HG03025 (cell line): Measurements from ENCODE around the gene PLOD1.
A peak's percentile ranks its signal among the peaks of the same experiment; 100 is the strongest.
"Not testable (repeated sequence)": the region's sequence is repeated elsewhere in the genome, so short reads cannot be mapped to it uniquely, and the experiment has no call there.

Experiments
- ATAC-seq: cut with Tn5 transposase; IDR thresholded peaks from one replicate; pipeline ENCODE4 v1.9.1; 2021; ENCODE audit warnings: mild to moderate bottlenecking, moderate library complexity; ENCODE audit not compliant: unreplicated experiment, low FRiP score

PLOD1 gene

DNA sequence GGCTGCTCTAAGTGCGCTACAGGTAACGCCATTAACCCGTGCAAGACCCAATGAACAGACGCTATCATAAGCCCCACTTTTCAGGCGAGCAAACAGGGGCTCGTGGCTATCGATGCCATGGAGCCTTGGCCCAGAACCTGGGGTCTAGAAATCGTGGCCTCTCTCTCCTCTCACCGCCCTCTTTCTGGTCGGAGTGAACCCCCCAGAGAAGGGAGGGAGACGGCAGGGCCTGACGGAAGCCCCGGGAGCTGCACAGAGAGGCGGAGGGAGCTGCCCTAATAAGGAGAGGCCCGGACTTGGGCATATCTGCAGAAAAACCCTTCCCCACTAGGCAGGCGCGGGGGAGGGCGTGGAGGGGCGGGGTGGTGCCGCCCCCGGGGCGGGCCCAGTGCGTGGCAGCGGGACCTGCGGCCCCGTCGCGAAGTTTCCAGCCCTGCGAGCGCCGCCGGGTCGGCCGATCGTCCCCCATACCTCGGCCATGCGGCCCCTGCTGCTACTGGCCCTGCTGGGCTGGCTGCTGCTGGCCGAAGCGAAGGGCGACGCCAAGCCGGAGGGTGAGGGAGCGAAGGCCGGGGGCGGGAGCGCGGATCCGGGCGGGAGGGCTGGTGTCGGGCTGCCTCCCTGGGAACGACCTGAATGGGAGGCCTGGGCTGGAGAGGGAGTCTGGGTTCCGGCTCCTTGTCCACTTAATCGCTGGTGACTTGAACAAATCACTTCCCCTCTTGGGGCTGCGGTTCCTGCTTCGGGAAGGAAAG is at the start of gene PLOD1:
Gene PLOD1, plus strand, starts transcription at position 416 of the 755 bp plus-strand sequence. Its CDS starts 63 bp downstream, at position 479.
- peak; percentile 76 for ATAC-seq

DNA sequence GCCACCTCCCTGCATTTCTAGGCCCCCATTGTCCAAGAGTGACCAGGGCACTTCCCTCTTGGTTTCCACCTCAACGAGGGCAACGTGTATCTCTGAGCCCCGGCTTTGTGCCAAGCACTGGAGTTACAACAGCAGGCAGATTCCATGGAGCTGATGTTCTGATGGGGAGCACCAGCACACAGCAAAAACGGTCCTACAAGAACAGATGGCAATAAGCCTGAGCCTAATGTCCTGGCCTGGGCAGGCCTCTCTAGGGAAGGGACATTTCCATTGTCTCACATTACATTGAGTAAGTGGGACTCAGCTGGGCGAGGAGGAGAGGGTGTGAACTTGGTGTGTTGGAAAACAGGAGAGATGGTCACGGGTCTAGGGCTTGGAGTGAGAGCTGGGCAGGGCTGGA is 48.6 kb upstream of the PLOD1 start:
- no peak for ATAC-seq

- no peak for ATAC-seq
Observed at GRCh38 chr1:11886986-11887665, 47.4 kb upstream of the PLOD1 start.

DNA sequence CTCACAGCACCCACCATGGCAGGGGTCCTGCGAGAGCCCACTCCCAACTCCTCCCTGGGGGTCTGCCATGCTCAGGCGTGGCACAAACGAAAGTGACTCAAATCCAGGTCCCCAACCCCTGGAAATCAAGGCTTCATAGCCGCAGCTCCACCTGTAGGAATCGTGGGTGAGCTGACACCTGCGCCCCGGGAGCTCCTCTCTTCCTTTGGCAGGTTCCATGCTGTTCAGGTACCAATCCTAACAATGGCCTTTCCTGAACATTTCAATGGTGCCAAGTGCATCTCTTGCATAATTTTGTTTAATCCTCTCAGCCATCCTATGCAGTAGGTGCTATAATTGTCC is 46.9 kb upstream of the PLOD1 start:
- no peak for ATAC-seq

- ATAC-seq: no peak
Observed at GRCh38 chr1:11888206-11888876, 46.2 kb upstream of the PLOD1 start.

DNA sequence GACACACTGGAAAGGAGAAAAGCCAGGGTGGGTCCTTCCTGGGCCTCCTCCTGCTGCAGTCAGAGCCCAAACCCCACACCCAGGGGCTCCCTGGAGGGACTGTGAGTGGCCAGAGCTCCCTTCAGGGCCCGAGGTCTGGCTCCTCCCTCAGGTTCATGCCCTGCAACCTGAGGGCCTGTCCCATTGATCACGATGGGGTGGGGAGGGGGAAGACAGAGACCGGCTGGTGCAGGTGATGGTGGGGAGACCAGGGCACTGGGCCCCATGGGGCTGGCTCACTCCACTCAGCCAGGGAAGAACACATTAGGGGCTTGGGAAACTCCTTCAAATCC is 45.7 kb upstream of the PLOD1 start:
- ATAC-seq: no peak

DNA sequence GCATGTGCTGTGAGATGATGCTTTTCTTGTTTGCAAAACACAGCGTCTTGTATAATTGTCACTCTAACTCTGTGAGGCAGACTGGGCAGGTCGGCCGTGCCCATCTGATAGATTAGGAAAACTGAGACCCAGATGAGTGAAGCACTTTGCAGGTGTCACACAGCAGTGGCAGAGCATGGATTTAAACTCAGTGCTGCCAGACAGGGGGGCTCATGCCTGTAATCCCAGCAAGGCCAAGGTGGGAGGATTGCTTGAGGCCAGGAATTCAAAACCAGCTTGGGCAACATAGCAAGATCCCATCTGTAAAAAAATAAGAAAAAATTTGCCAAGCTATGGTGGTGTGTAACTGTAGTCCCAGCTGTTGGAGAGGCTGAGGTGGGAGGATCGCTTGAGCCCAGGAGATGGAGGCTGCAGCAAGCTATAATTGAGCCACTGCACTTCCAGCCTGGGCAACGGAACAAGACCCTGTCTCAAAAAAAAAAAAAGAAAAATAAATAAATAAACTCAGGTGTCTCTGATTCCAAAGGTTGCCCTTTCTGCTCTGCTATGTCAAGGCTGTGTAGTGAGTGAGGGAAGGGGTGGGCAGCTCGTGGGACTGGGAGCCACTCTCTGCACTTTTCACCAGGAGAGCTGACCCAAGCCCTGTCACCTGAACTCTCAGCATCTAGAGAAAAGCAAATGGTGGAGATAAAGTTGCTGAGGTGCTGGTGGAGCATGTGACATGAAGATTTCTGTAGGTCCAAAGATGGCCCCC is 42.9 kb upstream of the PLOD1 start:
- no peak for ATAC-seq

DNA sequence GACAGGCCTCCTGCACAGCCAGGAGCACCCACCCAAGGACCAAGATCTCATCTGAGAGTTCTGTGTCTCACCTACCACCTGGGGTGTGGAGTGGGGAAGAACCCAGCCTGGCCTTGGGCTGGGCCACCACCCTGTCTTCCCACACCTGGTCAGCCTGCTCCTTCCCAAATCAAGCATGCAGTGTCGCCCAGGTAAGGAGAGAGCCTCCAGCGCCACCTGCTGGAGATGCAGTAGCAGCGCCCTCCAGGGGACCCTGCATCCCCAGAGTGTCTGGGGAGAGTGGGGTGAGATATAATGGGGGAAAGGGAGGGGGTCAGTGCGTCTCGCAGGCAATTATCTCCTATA is 40.6 kb upstream of the PLOD1 start:
- ATAC-seq: no peak

DNA sequence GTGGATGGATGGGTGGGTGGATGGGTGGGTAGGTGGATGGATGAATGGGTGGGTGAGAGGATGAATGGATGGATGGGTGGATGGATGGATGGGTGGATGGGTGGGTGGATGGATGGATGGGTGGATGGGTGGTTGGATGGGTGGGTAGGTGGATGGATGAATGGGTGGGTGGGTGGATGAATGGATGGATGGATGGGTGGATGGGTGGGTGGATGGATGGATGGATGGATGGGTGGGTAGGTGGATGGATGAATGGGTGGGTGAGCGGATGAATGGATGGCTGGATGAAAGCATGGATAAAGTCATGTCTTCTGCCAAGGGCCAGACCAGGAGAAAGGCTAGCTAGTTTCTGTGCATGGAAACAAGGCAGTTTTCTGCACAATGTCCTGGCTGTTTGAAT is 40.0 kb upstream of the PLOD1 start:
- not testable (repeated sequence) for ATAC-seq

GRCh38 chr1:11898086-11898785 is 36.3 kb upstream of the PLOD1 start:
- ATAC-seq: no peak

DNA sequence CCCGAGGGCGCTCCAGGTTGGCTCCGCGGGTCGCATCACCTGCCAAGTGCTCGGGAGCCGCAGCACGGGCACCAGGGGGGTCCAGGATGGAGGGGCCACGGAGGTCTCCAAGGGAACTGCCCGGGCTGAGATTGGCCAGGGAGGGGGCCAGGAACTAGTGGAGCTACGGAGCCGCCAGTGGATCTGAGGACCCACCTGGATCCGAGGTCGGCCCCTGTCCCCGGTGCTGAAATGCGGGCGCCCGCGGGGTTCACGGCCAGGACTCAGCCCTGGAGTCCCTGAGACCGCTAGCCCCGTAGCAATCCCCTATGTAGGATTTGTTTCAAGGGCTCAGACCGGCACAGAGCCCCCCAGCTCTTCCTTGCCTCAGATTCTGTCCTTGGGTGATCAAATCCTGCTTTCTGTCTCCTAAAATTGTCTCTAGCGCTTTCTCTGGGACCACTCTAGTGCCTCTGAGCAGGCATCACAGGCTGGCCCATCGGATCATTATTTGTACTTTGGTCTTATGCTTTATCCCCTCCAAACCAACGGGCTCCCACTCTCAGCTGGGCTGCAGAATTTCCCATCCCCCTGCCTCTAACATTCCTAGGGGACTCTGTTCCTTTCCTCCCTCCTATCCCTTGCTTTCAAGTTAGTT is 35.6 kb upstream of the PLOD1 start:
- ATAC-seq: no peak

- not testable (repeated sequence) for ATAC-seq
Observed at GRCh38 chr1:11901446-11901845, 33.1 kb upstream of the PLOD1 start.

GRCh38 chr1:11903210-11903609 is 31.3 kb upstream of the PLOD1 start:
- ATAC-seq: no peak

GRCh38 chr1:11904156-11904555 is 30.4 kb upstream of the PLOD1 start:
- not testable (repeated sequence) for ATAC-seq

- ATAC-seq: no peak
Observed at GRCh38 chr1:11904978-11905377, 29.5 kb upstream of the PLOD1 start.

DNA sequence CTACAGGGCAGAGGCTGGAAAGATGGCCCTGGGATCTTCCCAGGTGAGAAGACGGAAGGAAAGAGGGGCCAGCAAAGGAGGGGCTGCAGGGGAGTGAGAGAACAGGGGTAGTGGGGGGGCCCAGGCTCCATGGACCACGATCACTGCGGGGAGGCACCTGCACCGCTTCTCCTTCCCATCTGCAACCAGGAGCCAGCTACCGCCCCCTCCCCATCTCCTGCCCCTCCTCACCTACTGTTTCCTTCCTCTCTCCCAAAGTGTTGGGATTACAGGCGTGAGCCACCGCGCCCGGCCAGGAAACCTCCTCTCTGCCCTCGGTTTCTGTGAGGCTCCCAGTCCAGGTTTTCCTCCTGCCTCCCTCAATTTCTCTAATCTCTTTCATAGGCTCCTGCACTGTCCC is 27.6 kb upstream of the PLOD1 start:
- ATAC-seq: no peak

GRCh38 chr1:11907275-11908094 is 27.0 kb upstream of the PLOD1 start:
- ATAC-seq: peak; percentile 42

- ATAC-seq: peak; percentile 44
Observed at GRCh38 chr1:11908095-11908675, 26.3 kb upstream of the PLOD1 start.

DNA sequence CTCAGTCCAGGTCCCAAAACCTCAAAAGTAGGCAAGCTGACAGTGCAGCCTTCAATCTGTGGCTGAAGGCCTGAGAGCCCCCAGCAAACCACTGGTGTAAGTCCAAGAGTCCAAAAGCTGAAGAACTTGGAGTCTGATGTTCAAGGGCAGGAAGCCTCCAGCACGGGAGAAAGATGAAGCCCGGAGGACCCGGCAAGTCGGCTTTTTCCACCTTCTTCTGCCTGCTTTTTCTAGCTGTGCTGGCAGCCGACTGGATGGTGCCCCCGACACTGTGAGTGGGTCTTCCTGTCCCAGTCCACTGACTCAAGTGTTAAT is 23.6 kb upstream of the PLOD1 start:
- ATAC-seq: not testable (repeated sequence)
